MM.1S (cell line): ENCODE measurements around the gene ACIN1.

ENCODE experiments used
- DNase-seq: peaks from one replicate; pipeline ENCODE4 v3.0.0-alpha.2; 2015
- H2AFZ ChIP-seq: fragments of 300-600 bp; sonication (generic); 2 replicates; pipeline ENCODE4 v1.6.0; 2016; ENCODE audit warnings: antibody characterized with exemption, low read length
- H3F3A ChIP-seq: fragments of 300-600 bp; sonication (generic); 2 replicates; pipeline ENCODE4 v1.6.1; 2016; ENCODE audit warnings: mild to moderate bottlenecking, antibody characterized with exemption, low read length, moderate library complexity, mixed read lengths; ENCODE audit not compliant: insufficient read depth
- H3K27ac ChIP-seq: fragments of 300-600 bp; sonication (generic); 2 replicates; pipeline ENCODE4 v1.5.1; 2016; ENCODE audit warnings: mild to moderate bottlenecking, low read length
- H3K27me3 ChIP-seq: fragments of 300-600 bp; sonication (generic); replicated peaks from 2 replicates; pipeline ENCODE4 v1.6.0; 2016; ENCODE audit warnings: low read length; ENCODE audit not compliant: insufficient read depth
- H3K36me3 ChIP-seq: fragments of 300-600 bp; sonication (generic); replicated peaks from 2 replicates; pipeline ENCODE4 v1.6.1; 2016; ENCODE audit warnings: mild to moderate bottlenecking, low read length, mixed read lengths; ENCODE audit not compliant: insufficient read depth
- H3K4me1 ChIP-seq: fragments of 300-600 bp; sonication (generic); 2 replicates; pipeline ENCODE4 v1.6.1; 2016; ENCODE audit warnings: low read length, mixed read lengths
- H3K4me2 ChIP-seq: fragments of 300-600 bp; sonication (generic); 2 replicates; pipeline ENCODE4 v1.6.0; 2016; ENCODE audit warnings: low read depth, low read length
- H3K4me3 ChIP-seq: fragments of 300-600 bp; sonication (generic); 2 replicates; pipeline ENCODE4 v1.5.1; 2016; ENCODE audit warnings: low read length, mixed read lengths
- H3K79me2 ChIP-seq: fragments of 300-600 bp; sonication (generic); 2 replicates; pipeline ENCODE4 v1.6.1; 2016; ENCODE audit warnings: mixed run types, low read length, mixed read lengths
- H3K9ac ChIP-seq: fragments of 300-600 bp; sonication (generic); 2 replicates; pipeline ENCODE4 v1.6.1; 2016; ENCODE audit warnings: low read length, mixed read lengths
- H3K9me2 ChIP-seq: fragments of 300-600 bp; sonication (generic); replicated peaks from 2 replicates; pipeline ENCODE4 v1.6.1; 2016; ENCODE audit warnings: mild to moderate bottlenecking, low read length, mixed read lengths; ENCODE audit not compliant: insufficient read depth
- H3K9me3 ChIP-seq: fragments of 300-600 bp; sonication (generic); replicated peaks from 2 replicates; pipeline ENCODE4 v1.6.1; 2016; ENCODE audit warnings: mild to moderate bottlenecking, low read length, mixed read lengths; ENCODE audit not compliant: insufficient read depth
- H4K20me1 ChIP-seq: fragments of 300-600 bp; sonication (generic); 2 replicates; pipeline ENCODE4 v1.6.1; 2016; ENCODE audit warnings: mild to moderate bottlenecking, low read length, moderate library complexity, mixed read lengths; ENCODE audit not compliant: insufficient read depth
- CTCF ChIP-seq: fragments of 300-600 bp; sonication (generic); IDR thresholded peaks from 2 replicates; pipeline ENCODE4 v1.5.1; 2016; ENCODE audit warnings: antibody characterized with exemption, low read length, mixed read lengths
- EZH2 ChIP-seq: fragments of 300-600 bp; sonication (generic); optimal IDR thresholded peaks from 2 replicates; pipeline ENCODE3; 2017; ENCODE audit warnings: low read depth, mild to moderate bottlenecking, antibody characterized with exemption, low read length, mixed read lengths
- EZH2phosphoT487 ChIP-seq: fragments of 300-600 bp; sonication (generic); IDR thresholded peaks from 2 replicates; pipeline ENCODE4 v1.6.1; 2018; ENCODE audit warnings: antibody characterized with exemption, low read length

Gene ACIN1

GRCh38 chr14:23071244-23071920, 23.6 kb downstream of the ACIN1 start:
- Histone ChIP-seq H2AFZ (peak overlapping the region; percentile 51; the same call in 1 of the 2 replicates), H3K4me1 (peaks cover 7% of the 10 kb centered on the region; the same call in 1 of the 2 replicates), H3K9me2 (no peaks in the 10 kb centered on the region), H3K9ac (peak overlapping the region; percentile 83), H3K79me2 (peaks cover 26% of the 10 kb centered on the region), H3K27me3 (no peaks in the 10 kb centered on the region), H3K4me3 (peak overlapping the region; percentile 78), H3K27ac (peak overlapping the region; percentile 10; the same call in 1 of the 2 replicates), H3K36me3 (no peaks in the 10 kb centered on the region; the same call in 1 of the 2 replicates), H3K4me2 (peak overlapping the region; percentile 72; the same call in 1 of the 2 replicates), H4K20me1 (no peaks in the 10 kb centered on the region), H3F3A (no peaks in the 10 kb centered on the region), H3K9me3 (no peaks in the 10 kb centered on the region)
- TF ChIP-seq EZH2phosphoT487 (no peak), CTCF (no peak), EZH2 (no peak)
- DNase-seq = peak; percentile 60

DNA sequence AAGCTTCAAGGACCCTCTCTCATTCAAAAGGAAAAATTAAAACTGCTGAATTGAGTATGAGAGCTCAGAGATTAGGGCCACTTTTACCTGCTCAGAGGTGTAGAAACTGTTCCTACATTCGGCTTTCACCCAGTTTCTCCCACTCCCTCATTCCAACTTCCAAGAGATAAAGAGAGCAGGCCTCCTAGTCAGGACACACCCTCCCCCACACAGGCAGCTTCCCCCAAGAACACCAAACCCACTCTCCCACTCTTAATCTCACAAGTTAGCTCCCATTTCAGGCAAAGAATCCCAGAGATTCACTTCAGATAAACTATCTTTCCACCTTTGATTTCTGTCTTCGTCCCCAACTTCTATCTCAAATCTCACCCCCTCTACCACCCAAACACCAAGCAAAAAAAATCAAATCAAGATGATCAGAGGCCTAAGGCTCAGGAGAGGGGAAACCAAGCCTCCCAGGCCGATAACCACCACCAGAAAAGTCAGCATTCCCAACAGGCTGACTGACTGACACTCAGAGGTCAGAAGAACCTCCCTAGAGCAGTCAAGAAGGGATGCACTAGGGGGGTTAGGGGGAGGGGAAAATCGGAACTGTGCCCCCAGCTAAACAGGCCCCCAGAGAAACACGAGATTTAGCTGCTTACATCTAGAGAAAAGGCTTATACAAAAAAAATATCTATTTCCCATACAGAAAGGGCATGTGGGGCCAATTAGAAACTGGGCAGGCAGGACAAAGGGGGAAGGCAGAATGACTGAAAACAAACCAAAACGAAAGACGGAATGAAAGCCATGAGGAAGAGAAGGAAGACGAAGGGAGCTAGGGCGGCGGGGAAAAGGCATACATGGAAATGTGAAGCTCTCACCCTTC, 24.4 kb downstream of the ACIN1 start:
- peaks cover 26% of the 10 kb centered on the region for H3K79me2 ChIP-seq

DNA sequence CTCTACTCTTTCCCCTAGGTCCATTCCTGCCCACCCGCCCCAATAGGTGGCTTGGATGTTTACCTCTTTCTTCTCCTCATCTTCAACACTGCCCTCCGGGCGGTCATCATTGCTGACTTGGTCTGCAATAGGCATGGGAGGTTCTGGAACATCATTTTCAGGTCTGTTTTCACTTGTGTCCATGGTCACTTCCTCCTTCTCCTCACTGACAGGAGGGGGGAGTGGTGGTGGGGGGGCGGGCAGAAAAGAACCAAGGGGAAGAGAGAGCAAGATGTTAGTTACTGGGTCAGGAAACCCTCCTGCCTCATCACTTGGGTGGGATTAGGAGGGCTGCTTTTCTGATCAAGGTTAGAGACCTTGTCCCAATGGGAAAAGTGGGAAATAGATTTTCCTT, 25.5 kb downstream of the ACIN1 start:
- Histone ChIP-seq H4K20me1 (no peaks in the 10 kb centered on the region), H3K79me2 (peaks cover 26% of the 10 kb centered on the region), H3K9me2 (no peaks in the 10 kb centered on the region), H3K4me2 (no peak overlapping the region), H3K27ac (no peak overlapping the region), H3F3A (no peaks in the 10 kb centered on the region), H3K9ac (no peak overlapping the region), H3K9me3 (no peaks in the 10 kb centered on the region), H2AFZ (no peak overlapping the region), H3K36me3 (no peaks in the 10 kb centered on the region), H3K4me1 (peaks cover 7% of the 10 kb centered on the region; the same call in 1 of the 2 replicates), H3K4me3 (no peak overlapping the region), H3K27me3 (no peaks in the 10 kb centered on the region)
- DNase-seq = no peak
- TF ChIP-seq CTCF (no peak), EZH2phosphoT487 (no peak), EZH2 (no peak)

More for the DNA sequence above, 24.4 kb downstream of the ACIN1 start:
- no peaks in the 10 kb centered on the region for H3K9me2 ChIP-seq
- H3K4me1 ChIP-seq = peaks cover 7% of the 10 kb centered on the region; the same call in 1 of the 2 replicates
- no peak for TF ChIP-seq EZH2phosphoT487
- TF ChIP-seq EZH2 = no peak
- TF ChIP-seq CTCF = no peak
- no peak overlapping the region for H2AFZ ChIP-seq
- H4K20me1 ChIP-seq = no peaks in the 10 kb centered on the region
- no peak for DNase-seq
- H3F3A ChIP-seq = no peaks in the 10 kb centered on the region
- H3K27me3 ChIP-seq = no peaks in the 10 kb centered on the region
- H3K27ac ChIP-seq = no peak overlapping the region; the same call in 1 of the 2 replicates
- no peaks in the 10 kb centered on the region; the same call in 1 of the 2 replicates for H3K36me3 ChIP-seq
- H3K9ac ChIP-seq = peak overlapping the region; percentile 83
- no peaks in the 10 kb centered on the region for H3K9me3 ChIP-seq
- peak overlapping the region; percentile 72 for H3K4me2 ChIP-seq
- H3K4me3 ChIP-seq = peak overlapping the region; percentile 78
